Trophoblast cell (in vitro differentiated cells and primary cell): ENCODE measurements around the gene FBXO24.

ENCODE experiments used
- DNase-seq, 2 donors: peaks; one replicate each; pipeline ENCODE4 v3.0.0-alpha.2; 2016
- H2AFZ ChIP-seq: 2 replicates; pipeline ENCODE4 v1.6.1; 2013; ENCODE audit warnings: low read length, moderate library complexity, mild to moderate bottlenecking; ENCODE audit not compliant: insufficient read depth, poor library complexity
- H2AK5ac ChIP-seq: 2 replicates; pipeline ENCODE4 v1.6.1; 2013; ENCODE audit warnings: mild to moderate bottlenecking, low read length
- H2BK120ac ChIP-seq: 2 replicates; pipeline ENCODE4 v1.6.1; 2013; ENCODE audit warnings: low read length, mild to moderate bottlenecking, moderate library complexity; ENCODE audit not compliant: insufficient read depth, poor library complexity
- H2BK12ac ChIP-seq: 2 replicates; pipeline ENCODE4 v1.6.1; 2013; ENCODE audit warnings: mild to moderate bottlenecking, low read length, moderate library complexity
- H2BK5ac ChIP-seq: 2 replicates; pipeline ENCODE4 v1.6.1; 2013; ENCODE audit warnings: low read length, low read depth, moderate library complexity, mild to moderate bottlenecking; ENCODE audit not compliant: poor library complexity
- H3K14ac ChIP-seq: 2 replicates; pipeline ENCODE4 v1.6.1; 2013; ENCODE audit warnings: mild to moderate bottlenecking, low read length
- H3K18ac ChIP-seq: 2 replicates; pipeline ENCODE4 v1.6.1; 2013; ENCODE audit warnings: mild to moderate bottlenecking, low read length
- H3K23ac ChIP-seq: 2 replicates; pipeline ENCODE4 v1.6.1; 2013; ENCODE audit warnings: low read length
- H3K27ac ChIP-seq: 2 replicates; pipeline ENCODE4 v1.5.1; 2013; ENCODE audit warnings: low read depth, mild to moderate bottlenecking, inconsistent platforms, low read length, moderate library complexity
- H3K27me3 ChIP-seq: 2 replicates; pipeline ENCODE4 v1.6.1; 2013; ENCODE audit warnings: inconsistent platforms, mild to moderate bottlenecking, low read length, moderate library complexity; ENCODE audit not compliant: insufficient read depth
- H3K36me3 ChIP-seq, 2 experiments: 1 replicate in 1 of 2; 2 replicates in 1 of 2; pipeline ENCODE4 v1.6.1; 2013; ENCODE audit warnings: low read length in 2 of 2, mild to moderate bottlenecking in 2 of 2, moderate library complexity in 1 of 2; ENCODE audit not compliant: insufficient read depth in 2 of 2, control insufficient read depth in 1 of 2
- H3K4ac ChIP-seq: 2 replicates; pipeline ENCODE4 v1.6.1; 2013; ENCODE audit warnings: low read depth, mild to moderate bottlenecking, low read length, moderate library complexity
- H3K4me1 ChIP-seq, 2 experiments: 1 replicate in 1 of 2; 2 replicates in 1 of 2; pipeline ENCODE4 v1.6.1; 2013; ENCODE audit warnings: low read length in 2 of 2, mild to moderate bottlenecking in 2 of 2, moderate library complexity in 1 of 2; ENCODE audit not compliant: insufficient read depth in 2 of 2, control insufficient read depth in 1 of 2
- H3K4me2 ChIP-seq: 2 replicates; pipeline ENCODE4 v1.6.1; 2013; ENCODE audit warnings: inconsistent platforms, mild to moderate bottlenecking, low read length, moderate library complexity
- H3K4me3 ChIP-seq: 2 replicates; pipeline ENCODE4 v1.5.1; 2013; ENCODE audit warnings: mild to moderate bottlenecking, low read depth, low read length, inconsistent platforms
- H3K79me1 ChIP-seq: one replicate; pipeline ENCODE4 v1.6.1; 2013; ENCODE audit warnings: low read length
- H3K79me2 ChIP-seq: 2 replicates; pipeline ENCODE4 v1.6.1; 2013; ENCODE audit warnings: low read length, mild to moderate bottlenecking; ENCODE audit not compliant: control insufficient read depth, insufficient read depth, poor library complexity
- H3K9ac ChIP-seq: 2 replicates; pipeline ENCODE4 v1.6.1; 2013; ENCODE audit warnings: mild to moderate bottlenecking, low read length
- H3K9me3 ChIP-seq: 2 replicates; pipeline ENCODE4 v1.6.1; 2013; ENCODE audit warnings: low read depth, mild to moderate bottlenecking, control low read depth, inconsistent platforms, low read length; ENCODE audit not compliant: insufficient read depth
- H4K12ac ChIP-seq: 2 replicates; pipeline ENCODE4 v1.6.1; 2013; ENCODE audit warnings: low read depth, mild to moderate bottlenecking, low read length, moderate library complexity
- H4K8ac ChIP-seq: 2 replicates; pipeline ENCODE4 v1.6.1; 2013; ENCODE audit warnings: low read depth, mild to moderate bottlenecking, low read length, moderate library complexity
- H4K91ac ChIP-seq: one replicate; pipeline ENCODE4 v1.6.1; 2013; ENCODE audit warnings: low read depth, mild to moderate bottlenecking, low read length, moderate library complexity
- WGBS: extraction: QIAGEN DNeasy Blood & Tissue Kit; methylation state at CpG from one replicate; pipeline ENCODE4 v1.1.7; 2013; ENCODE audit warnings: missing lambda C conversion rate; ENCODE audit not compliant: insufficient read length, insufficient coverage; ENCODE audit errors: extremely low coverage; 5-methylcytosine and 5-hydroxymethylcytosine counted together

FBXO24 gene

DNA sequence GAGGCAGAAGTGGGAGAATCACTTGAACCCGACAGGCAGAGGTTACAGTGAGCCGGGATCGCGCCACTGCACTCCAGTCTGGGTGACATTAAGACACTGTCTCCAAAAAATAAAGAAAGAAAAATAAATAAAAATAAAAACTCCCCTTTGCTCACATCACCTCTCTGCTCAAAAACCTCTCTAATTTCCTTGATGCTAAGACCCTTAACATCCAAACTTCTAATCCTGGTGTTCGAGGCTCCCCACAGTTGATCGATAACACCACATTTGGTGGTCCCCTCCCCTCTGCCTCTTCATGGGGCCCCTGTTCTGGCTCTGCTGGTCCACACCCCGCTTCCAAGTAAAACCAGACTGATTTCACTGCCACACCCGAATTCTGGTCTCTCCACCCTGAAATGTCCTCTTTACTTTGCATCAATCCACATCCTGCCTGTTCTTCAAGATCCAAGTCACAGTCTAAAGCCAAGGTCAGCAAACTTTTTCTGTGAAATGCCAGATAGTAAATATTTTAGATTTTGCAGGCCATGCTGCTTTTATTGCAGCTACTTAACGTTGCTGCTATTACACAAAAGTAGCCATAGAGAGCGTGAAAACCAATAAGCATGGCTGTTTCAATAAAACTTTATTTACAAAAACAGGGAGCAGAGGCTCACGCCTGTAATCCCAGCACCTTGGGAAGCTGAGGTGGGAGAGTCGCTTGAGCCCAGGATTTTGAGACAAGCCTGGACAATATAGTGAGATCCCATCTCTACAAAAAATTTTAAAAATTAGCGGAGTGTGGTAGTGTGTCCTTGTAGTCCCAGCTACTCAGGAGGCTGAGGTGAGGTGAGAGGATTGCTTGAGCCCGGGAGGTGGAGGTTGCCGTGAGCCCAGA lies 38.1 kb downstream of the FBXO24 start:
- no peaks in the 10 kb centered on the region for H3K36me3 ChIP-seq
- H3K79me2 ChIP-seq, result no peaks in the 10 kb centered on the region
- no peak overlapping the region for H2BK5ac ChIP-seq
- no peak overlapping the region for H3K4me2 ChIP-seq
- H3K4ac ChIP-seq, result no peak overlapping the region
- H3K9me3 ChIP-seq, result peaks cover 5% of the 10 kb centered on the region
- H3K27ac ChIP-seq, result no peak overlapping the region
- no peak overlapping the region for H2AFZ ChIP-seq
- H3K23ac ChIP-seq, result no peak overlapping the region
- no peak overlapping the region for H2AK5ac ChIP-seq
- H3K4me1 ChIP-seq, result peaks cover 0 to 3% of the 10 kb centered on the region in 2 experiments
- H3K14ac ChIP-seq, result no peak overlapping the region
- H3K4me3 ChIP-seq, result no peak overlapping the region
- no peak overlapping the region for H3K18ac ChIP-seq
- peaks cover 7% of the 10 kb centered on the region for H3K27me3 ChIP-seq
- H4K12ac ChIP-seq, result no peak overlapping the region
- no CpG with 5 or more reads among the region's 15 CpGs for WGBS
- H4K91ac ChIP-seq, result no peak overlapping the region
- no peaks in the 10 kb centered on the region for H3K79me1 ChIP-seq
- no peak overlapping the region for H4K8ac ChIP-seq
- DNase-seq, result no peak
- H3K9ac ChIP-seq, result no peak overlapping the region
- H2BK12ac ChIP-seq, result no peak overlapping the region
- no peak overlapping the region for H2BK120ac ChIP-seq

DNA sequence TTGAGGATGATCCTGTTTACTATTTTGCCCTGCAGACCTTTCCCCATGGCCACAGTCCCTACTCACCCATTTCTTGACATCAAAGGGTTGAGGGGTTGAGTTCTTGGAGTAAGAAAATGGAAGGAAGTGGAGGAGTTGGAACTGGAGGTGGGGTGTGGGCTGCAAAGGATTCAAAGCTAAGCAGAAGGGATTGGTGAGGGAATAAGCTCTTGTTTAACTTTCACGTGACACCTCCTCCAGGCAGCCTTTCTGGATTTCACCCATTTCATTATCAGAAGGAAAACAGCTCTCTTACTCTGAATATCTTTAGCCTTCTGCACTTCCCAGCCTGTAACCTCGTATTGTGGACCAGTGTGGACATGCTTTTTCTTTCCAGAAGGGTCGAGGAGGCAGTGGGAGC lies 39.9 kb downstream of the FBXO24 start:
- no peak overlapping the region for H4K8ac ChIP-seq
- no peak overlapping the region for H4K12ac ChIP-seq
- H3K4me1 ChIP-seq, result peaks cover 0 to 3% of the 10 kb centered on the region in 2 experiments
- H2AFZ ChIP-seq, result no peak overlapping the region
- no peak overlapping the region for H3K4me3 ChIP-seq
- H2BK12ac ChIP-seq, result no peak overlapping the region
- H3K79me2 ChIP-seq, result no peaks in the 10 kb centered on the region
- H2AK5ac ChIP-seq, result no peak overlapping the region
- no peak overlapping the region for H2BK5ac ChIP-seq
- H3K4ac ChIP-seq, result no peak overlapping the region
- DNase-seq, result no peak
- no peak overlapping the region for H3K14ac ChIP-seq
- H3K9ac ChIP-seq, result no peak overlapping the region
- no peak overlapping the region for H4K91ac ChIP-seq
- no peak overlapping the region for H2BK120ac ChIP-seq
- peaks cover 7% of the 10 kb centered on the region for H3K27me3 ChIP-seq
- no CpG with 5 or more reads among the region's 3 CpGs for WGBS
- H3K27ac ChIP-seq, result no peak overlapping the region
- no peak overlapping the region for H3K18ac ChIP-seq
- H3K36me3 ChIP-seq, result no peaks in the 10 kb centered on the region
- peaks cover 6% of the 10 kb centered on the region for H3K9me3 ChIP-seq
- no peak overlapping the region for H3K23ac ChIP-seq
- peak overlapping the region; percentile 51 for H3K4me2 ChIP-seq
- H3K79me1 ChIP-seq, result no peaks in the 10 kb centered on the region

DNA sequence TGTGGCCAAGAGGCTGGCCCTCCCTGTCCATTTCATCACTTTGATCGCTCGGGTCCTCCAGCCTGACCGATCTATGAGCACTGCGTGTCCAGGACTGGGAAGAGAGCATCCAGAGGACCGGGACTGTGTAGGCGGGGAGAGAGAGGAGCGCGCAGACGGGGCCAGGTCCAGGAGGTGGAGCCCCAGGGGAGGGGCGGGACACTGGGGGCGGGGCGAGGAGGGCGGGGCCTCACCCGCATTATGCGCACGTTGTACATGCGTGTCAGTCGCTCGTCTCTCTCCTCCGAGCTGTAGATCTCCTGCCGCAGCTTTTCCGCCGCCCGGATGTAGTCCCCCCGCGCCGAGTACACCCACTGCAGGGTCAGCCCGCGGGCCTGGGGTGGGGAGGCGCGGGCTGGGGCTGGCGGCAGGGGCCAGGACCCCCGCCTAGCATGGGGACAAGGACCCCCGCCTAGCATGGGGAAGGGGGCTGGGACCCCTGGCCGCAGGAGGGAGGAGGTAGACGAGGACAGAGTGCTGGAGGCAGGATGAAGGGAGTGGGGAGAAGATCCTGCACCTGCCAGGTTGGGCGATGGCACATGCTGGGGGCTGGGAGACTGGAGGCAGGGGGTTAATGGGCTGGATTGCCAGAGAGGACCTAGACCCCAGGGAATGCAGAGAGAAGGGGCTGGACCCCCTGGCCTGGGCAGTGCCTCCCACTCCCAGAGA lies 40.6 kb downstream of the FBXO24 start:
- Histone ChIP-seq H3K23ac (no peak overlapping the region), H3K9me3 (peaks cover 6% of the 10 kb centered on the region), H3K27ac (no peak overlapping the region), H4K8ac (no peak overlapping the region), H3K4me3 (no peak overlapping the region), H3K14ac (no peak overlapping the region), H2BK120ac (no peak overlapping the region), H3K4me2 (peak overlapping the region; percentile 51), H3K9ac (no peak overlapping the region), H2BK12ac (no peak overlapping the region), H3K4ac (no peak overlapping the region), H3K79me1 (no peaks in the 10 kb centered on the region), H3K27me3 (peaks cover 7% of the 10 kb centered on the region), H4K91ac (no peak overlapping the region), H3K18ac (no peak overlapping the region), H2AK5ac (no peak overlapping the region), H4K12ac (no peak overlapping the region), H3K79me2 (no peaks in the 10 kb centered on the region), H3K36me3 (no peaks in the 10 kb centered on the region), H3K4me1 (peaks cover 0 to 3% of the 10 kb centered on the region in 2 experiments), H2BK5ac (no peak overlapping the region), H2AFZ (no peak overlapping the region)
- whole genome bisulfite sequencing, result no CpG with 5 or more reads among the region's 37 CpGs
- peak; percentile 78 to 82 for DNase-seq

DNA sequence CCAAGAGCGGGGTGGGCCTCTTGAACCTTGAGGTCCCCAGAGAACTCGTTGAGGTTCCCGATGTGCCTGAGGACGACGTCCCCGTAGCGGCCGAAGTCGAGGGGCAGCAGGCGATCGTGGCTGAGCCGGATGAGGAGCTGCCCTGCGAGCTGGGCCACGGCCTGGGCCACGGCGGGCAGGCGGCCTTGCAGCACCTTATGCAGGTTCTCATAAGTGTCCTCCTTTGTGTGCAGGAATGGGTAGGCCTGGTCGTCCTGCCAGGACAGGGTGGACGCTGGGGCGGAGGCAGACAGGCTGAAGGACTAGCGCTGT lies 41.1 kb downstream of the FBXO24 start:
- no peak overlapping the region for H2BK5ac ChIP-seq
- no peak overlapping the region for H3K9ac ChIP-seq
- no peak overlapping the region for H3K14ac ChIP-seq
- no peak overlapping the region for H2AFZ ChIP-seq
- no peak overlapping the region for H2BK120ac ChIP-seq
- H4K12ac ChIP-seq, result no peak overlapping the region
- H4K91ac ChIP-seq, result no peak overlapping the region
- no peak overlapping the region for H3K23ac ChIP-seq
- no peak overlapping the region for H3K27ac ChIP-seq
- H2BK12ac ChIP-seq, result no peak overlapping the region
- DNase-seq, result no peak
- no CpG with 5 or more reads among the region's 21 CpGs for whole genome bisulfite sequencing
- peaks cover 7% of the 10 kb centered on the region for H3K27me3 ChIP-seq
- no peaks in the 10 kb centered on the region for H3K36me3 ChIP-seq
- H2AK5ac ChIP-seq, result no peak overlapping the region
- H3K79me2 ChIP-seq, result no peaks in the 10 kb centered on the region
- H3K4ac ChIP-seq, result no peak overlapping the region
- no peak overlapping the region for H3K4me3 ChIP-seq
- peaks cover 6% of the 10 kb centered on the region for H3K9me3 ChIP-seq
- H3K4me2 ChIP-seq, result no peak overlapping the region
- no peaks in the 10 kb centered on the region for H3K79me1 ChIP-seq
- no peak overlapping the region for H4K8ac ChIP-seq
- H3K4me1 ChIP-seq, result peaks cover 0 to 3% of the 10 kb centered on the region in 2 experiments
- H3K18ac ChIP-seq, result no peak overlapping the region
